IMR-90 (cell line): ENCODE data around the gene SRCAP. TPM values are rescaled to one million over a fixed set of nuclear protein-coding genes. Genes with fewer than 3 reads are reported as not detected.
A peak's percentile ranks its signal among the peaks of the same experiment; 100 is the strongest.

Experiments
- ATAC-seq: fragments of 200-7000 bp; cut with Tn5 transposase; 2 replicates; pipeline ENCODE4 v1.9.1; 2020; ENCODE audit warnings: low read depth, mild to moderate bottlenecking, moderate library complexity
- BruUV-seq: library from RNA; stranded (reverse); fragments of 400-500 nt; replicated peaks from 2 replicates; lab custom pipeline; 2021; lab: Mats Ljungman, UMichigan
- CTCF ChIA-PET: fragments of 300-600 bp; formaldehyde crosslinking; extraction: SDS; loops from one replicate; lab custom pipeline; 2021; ENCODE audit warnings: antibody characterized with exemption; lab: Yijun Ruan, JAX
- POLR2A ChIA-PET: fragments of 300-600 bp; sonication (Branson Sonifier 250); formaldehyde crosslinking; loops from one replicate; lab custom pipeline; 2022; ENCODE audit warnings: antibody characterized with exemption; ENCODE audit not compliant: unreplicated experiment; lab: Charles Lee
- DNase-seq: peaks from one replicate; pipeline ENCODE4 v3.0.0; 2013
- H2AFZ ChIP-seq: replicated peaks from 2 replicates; pipeline ENCODE3; 2013; ENCODE audit warnings: low read length, mild to moderate bottlenecking; ENCODE audit not compliant: poor library complexity
- H2AK5ac ChIP-seq: 2 replicates; pipeline ENCODE4 v1.6.1; 2013; ENCODE audit warnings: low read depth, low read length, inconsistent platforms
- H2AK9ac ChIP-seq: replicated peaks from 2 replicates; pipeline ENCODE3; 2013; ENCODE audit warnings: mild to moderate bottlenecking, low read depth, low read length, moderate library complexity; ENCODE audit not compliant: poor library complexity
- H2BK120ac ChIP-seq: 2 replicates; pipeline ENCODE4 v1.6.1; 2013; ENCODE audit warnings: low read depth, low read length, inconsistent platforms
- H2BK15ac ChIP-seq: 3 replicates; pipeline ENCODE4 v1.6.1; 2013; ENCODE audit warnings: low read depth, low read length, inconsistent platforms
- H2BK20ac ChIP-seq: 2 replicates; pipeline ENCODE4 v1.6.1; 2013; ENCODE audit warnings: low read depth, mild to moderate bottlenecking, inconsistent platforms, low read length, moderate library complexity
- H2BK5ac ChIP-seq: 2 replicates; pipeline ENCODE4 v1.6.1; 2013; ENCODE audit warnings: mild to moderate bottlenecking, low read depth, low read length, inconsistent platforms; ENCODE audit not compliant: poor library complexity, severe bottlenecking
- H3K14ac ChIP-seq: replicated peaks from 2 replicates; pipeline ENCODE4 v1.6.1; 2013; ENCODE audit warnings: low read depth, low read length, inconsistent platforms
- H3K18ac ChIP-seq: 2 replicates; pipeline ENCODE4 v1.6.1; 2013; ENCODE audit warnings: low read depth, low read length, control low read depth
- H3K23ac ChIP-seq: 2 replicates; pipeline ENCODE4 v1.6.1; 2013; ENCODE audit warnings: low read depth, low read length, inconsistent platforms
- H3K27ac ChIP-seq: 2 replicates; pipeline ENCODE4 v1.5.1; 2013; ENCODE audit warnings: mild to moderate bottlenecking, control low read depth, low read length; ENCODE audit not compliant: insufficient read depth
- H3K27me3 ChIP-seq: 2 replicates; pipeline ENCODE4 v1.6.1; 2013; ENCODE audit warnings: low read length; ENCODE audit not compliant: control insufficient read depth, insufficient read depth
- H3K36me3 ChIP-seq: 2 replicates; pipeline ENCODE4 v1.6.1; 2013; ENCODE audit warnings: low read length, mixed read lengths; ENCODE audit not compliant: control insufficient read depth, insufficient read depth
- H3K4ac ChIP-seq: 2 replicates; pipeline ENCODE4 v1.6.1; 2013; ENCODE audit warnings: low read depth, low read length, inconsistent platforms
- H3K4me1 ChIP-seq: 2 replicates; pipeline ENCODE4 v1.6.1; 2013; ENCODE audit warnings: low read length, mixed read lengths; ENCODE audit not compliant: control insufficient read depth, insufficient read depth
- H3K4me2 ChIP-seq: 2 replicates; pipeline ENCODE4 v1.6.1; 2013; ENCODE audit warnings: low read depth, mild to moderate bottlenecking, control low read depth, low read length, moderate library complexity
- H3K4me3 ChIP-seq: 2 replicates; pipeline ENCODE4 v1.5.1; 2013; ENCODE audit warnings: low read depth, mild to moderate bottlenecking, control low read depth, low read length, moderate library complexity; ENCODE audit not compliant: insufficient read depth
- H3K56ac ChIP-seq: 2 replicates; pipeline ENCODE4 v1.6.1; 2013; ENCODE audit warnings: low read length, inconsistent platforms; ENCODE audit not compliant: insufficient read depth; ENCODE audit errors: extremely low read depth
- H3K79me1 ChIP-seq, 2 experiments: 2 replicates each; pipeline ENCODE4 v1.6.1; 2013; ENCODE audit warnings: low read length in 2 of 2, inconsistent platforms in 1 of 2, low read depth in 1 of 2
- H3K9ac ChIP-seq: 2 replicates; pipeline ENCODE4 v1.6.1; 2013; ENCODE audit warnings: low read depth, low read length, control low read depth
- H3K9me1 ChIP-seq: 2 replicates; pipeline ENCODE4 v1.6.1; 2013; ENCODE audit warnings: low read length, inconsistent platforms; ENCODE audit not compliant: insufficient read depth
- H3K9me3 ChIP-seq: 2 replicates; pipeline ENCODE4 v1.6.1; 2013; ENCODE audit warnings: low read length; ENCODE audit not compliant: control insufficient read depth, insufficient read depth
- H4K20me1 ChIP-seq: 2 replicates; pipeline ENCODE4 v1.6.1; 2013; ENCODE audit warnings: low read length, inconsistent platforms; ENCODE audit not compliant: insufficient read depth
- H4K5ac ChIP-seq: 2 replicates; pipeline ENCODE4 v1.6.1; 2013; ENCODE audit warnings: mild to moderate bottlenecking, low read depth, low read length, control low read depth
- H4K8ac ChIP-seq, 2 experiments: 2 replicates each; pipeline ENCODE4 v1.6.1; 2013; ENCODE audit warnings: low read depth in 2 of 2, low read length in 2 of 2, control low read depth in 1 of 2, inconsistent platforms in 1 of 2
- H4K91ac ChIP-seq: 2 replicates; pipeline ENCODE4 v1.6.1; 2013; ENCODE audit warnings: low read depth, low read length, inconsistent platforms; ENCODE audit not compliant: insufficient read depth
- BHLHE40 ChIP-seq: fragments of 150-350 bp; IDR thresholded peaks from 2 replicates; pipeline ENCODE4 v1.6.1; 2016; ENCODE audit warnings: mild to moderate bottlenecking, low read depth, low read length
- CEBPB ChIP-seq: IDR thresholded peaks from 2 replicates; pipeline ENCODE4 v1.6.1; 2012; ENCODE audit warnings: low read depth, low read length, improper control_type of control experiment
- CHD1 ChIP-seq: IDR thresholded peaks from 2 replicates; pipeline ENCODE4 v1.6.1; 2012; ENCODE audit warnings: low read depth, low read length, improper control_type of control experiment
- CTCF ChIP-seq: conservative IDR thresholded peaks from 2 replicates; pipeline ENCODE4 v1.5.1; 2012; ENCODE audit warnings: mild to moderate bottlenecking, low read depth, low read length, improper control_type of control experiment
- FOS ChIP-seq: fragments of 150-350 bp; IDR thresholded peaks from 2 replicates; pipeline ENCODE4 v1.6.1; 2016; ENCODE audit warnings: low read depth, low read length
- MAFK ChIP-seq: IDR thresholded peaks from 2 replicates; pipeline ENCODE4 v1.6.1; 2012; ENCODE audit warnings: low read depth, low read length, improper control_type of control experiment
- MAZ ChIP-seq: IDR thresholded peaks from 2 replicates; pipeline ENCODE4 v1.6.1; 2012; ENCODE audit warnings: low read depth, mild to moderate bottlenecking, low read length, improper control_type of control experiment, moderate library complexity, borderline replicate concordance
- MXI1 ChIP-seq: IDR thresholded peaks from 2 replicates; pipeline ENCODE4 v1.6.1; 2012; ENCODE audit warnings: low read depth, mild to moderate bottlenecking, low read length, moderate library complexity, borderline replicate concordance
- NFE2L2 ChIP-seq: fragments of 150-350 bp; IDR thresholded peaks from 2 replicates; pipeline ENCODE4 v1.6.1; 2016; ENCODE audit warnings: low read depth, mild to moderate bottlenecking, low read length
- POLR2A ChIP-seq: IDR thresholded peaks from 2 replicates; pipeline ENCODE4 v1.6.1; 2012; ENCODE audit warnings: mild to moderate bottlenecking, low read depth, low read length
- RAD21 ChIP-seq: IDR thresholded peaks from 2 replicates; pipeline ENCODE4 v1.6.1; 2012; ENCODE audit warnings: low read length, improper control_type of control experiment
- RCOR1 ChIP-seq: IDR thresholded peaks from 2 replicates; pipeline ENCODE4 v1.6.1; 2012; ENCODE audit warnings: mild to moderate bottlenecking, low read length, improper control_type of control experiment; ENCODE audit not compliant: insufficient replicate concordance
- SMC3 ChIP-seq: fragments of 150-350 bp; IDR thresholded peaks from 2 replicates; pipeline ENCODE4 v1.6.1; 2016; ENCODE audit warnings: low read depth, mild to moderate bottlenecking, antibody characterized with exemption, low read length, moderate library complexity
- WGBS, 2 experiments: methylation state at CpG; one replicate each; pipeline versions ENCODE4 v1.1.5 to v1.1.7; 2013; ENCODE audit warnings: missing lambda C conversion rate in 2 of 2; ENCODE audit not compliant: insufficient read length in 1 of 2; ENCODE audit errors: extremely low coverage in 2 of 2; 5-methylcytosine and 5-hydroxymethylcytosine counted together
- dilution Hi-C: fragments of 300-500 bp; cut with HindIII; formaldehyde crosslinking; loops from one replicate; pipeline ENCODE4 v1.14.3; 2018; ENCODE audit warnings: low sequenced_read_pairs; ENCODE audit not compliant: unreplicated experiment
- in situ Hi-C: fragments of 300-500 bp; cut with MboI; formaldehyde crosslinking; loops from 3 replicates; pipeline ENCODE4 v1.14.3; 2019; ENCODE audit warnings: low sequenced_read_pairs, inconsistent platforms, mixed read lengths
- intact Hi-C: fragments of 100-400 bp; cut with micrococcal nuclease; formaldehyde crosslinking; loops from 2 replicates; pipeline ENCODE4 v1.10.0; 2022
- polyA plus RNA-seq, 3 experiments: library from polyadenylated mRNA; depleted of rRNA; stranded (reverse); fragments of >200 nt; gene quantifications; 2 replicates each; pipeline ENCODE4 v1.2.3, GENCODE V29; 2012; ENCODE audit warnings: low replicate concordance in 1 of 3
- total RNA-seq: library from RNA; depleted of rRNA; stranded (reverse); fragments of >200 nt; gene quantifications from 2 replicates; pipeline ENCODE4 v1.2.3, GENCODE V29; 2012
- TF ChIP-seq, protein P1 (sequence below): fragments of 150-350 bp; IDR thresholded peaks from 2 replicates; pipeline ENCODE4 v1.6.1; 2016; ENCODE audit warnings: low read depth, mild to moderate bottlenecking, low read length, moderate library complexity, borderline replicate concordance

Gene SRCAP
- total and polyA plus RNA-seq, 2 of the 4 experiments (the other 2 are of a cell fraction): 4.5 to 8.2 TPM

GRCh38 chr16:30694926-30695693 is 3.9 kb upstream of the SRCAP start:
- Histone ChIP-seq H3K4ac (no peak overlapping the region), H2AFZ (peak overlapping the region; percentile 73), H3K14ac (no peak overlapping the region), H2BK20ac (no peak overlapping the region), H4K5ac (no peak overlapping the region), H3K27me3 (0 out of 2 replicates have a peak, but pooled peaks cover 2% of the 10 kb centered on the region), H2AK9ac (peak overlapping the region; percentile 42), H2BK5ac (no peak overlapping the region), H2BK15ac (peak overlapping the region; percentile 44; the same call in 1 of the 3 replicates), H3K4me3 (no peak overlapping the region), H3K9ac (no peak overlapping the region), H3K79me1 (peaks cover 6 to 23% of the 10 kb centered on the region in 2 experiments; a peak in 3 of 4 replicates), H3K56ac (no peak overlapping the region), H3K4me2 (no peak overlapping the region), H3K23ac (no peak overlapping the region), H3K18ac (no peak overlapping the region), H3K36me3 (0 out of 2 replicates have a peak, but pooled peaks cover 4% of the 10 kb centered on the region), H4K20me1 (peaks cover 16% of the 10 kb centered on the region), H4K8ac (no peak overlapping the region), H3K9me1 (peaks cover 7% of the 10 kb centered on the region), H2BK120ac (no peak overlapping the region), H4K91ac (peak overlapping the region; percentile 13; the same call in 1 of the 2 replicates), H2AK5ac (no peak overlapping the region), H3K27ac (no peak overlapping the region), H3K9me3 (no peaks in the 10 kb centered on the region), H3K4me1 (peaks cover 6% of the 10 kb centered on the region)
- ChIA-PET POLR2A (no interaction called here), CTCF (interaction anchor here (1.2 kb wide), 1 partner anchor 9 kb away, joined by 3 read pairs; no protein-coding TSS in a partner anchor)
- DNase-seq (no peak), ATAC-seq (no peak)
- in situ Hi-C loops (no loop called here), dilution Hi-C loops (no loop called here), intact Hi-C loops (loop anchor here (1.0 to 5.0 kb wide), 3 partner anchors 37 to 246 kb away; partner anchors contain the start of genes FBRS and FBXL19)
- no peak for TF ChIP-seq MXI1
- no peak for TF ChIP-seq FOS
- no peak for TF ChIP-seq RCOR1
- TF ChIP-seq, protein P1, sequence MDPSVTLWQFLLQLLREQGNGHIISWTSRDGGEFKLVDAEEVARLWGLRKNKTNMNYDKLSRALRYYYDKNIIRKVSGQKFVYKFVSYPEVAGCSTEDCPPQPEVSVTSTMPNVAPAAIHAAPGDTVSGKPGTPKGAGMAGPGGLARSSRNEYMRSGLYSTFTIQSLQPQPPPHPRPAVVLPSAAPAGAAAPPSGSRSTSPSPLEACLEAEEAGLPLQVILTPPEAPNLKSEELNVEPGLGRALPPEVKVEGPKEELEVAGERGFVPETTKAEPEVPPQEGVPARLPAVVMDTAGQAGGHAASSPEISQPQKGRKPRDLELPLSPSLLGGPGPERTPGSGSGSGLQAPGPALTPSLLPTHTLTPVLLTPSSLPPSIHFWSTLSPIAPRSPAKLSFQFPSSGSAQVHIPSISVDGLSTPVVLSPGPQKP: no peak
- no peak for TF ChIP-seq CHD1
- TF ChIP-seq CTCF: no peak
- TF ChIP-seq NFE2L2: no peak
- no peak for TF ChIP-seq CEBPB
- no peak for TF ChIP-seq POLR2A
- no peak for TF ChIP-seq SMC3
- no peak for TF ChIP-seq RAD21
- TF ChIP-seq MAZ: no peak
- no peak for TF ChIP-seq MAFK
- TF ChIP-seq BHLHE40: no peak
- WGBS, 2 experiments: 62% methylated on average over 2 of the region's 11 CpGs; no CpG with 5 or more reads in 1 of the 2 experiments
- BruUV-seq: no TSS peak
